Heart left ventricle (tissue), 16 donors: ENCODE data around the gene NPRL2. TPM values are rescaled to one million over a fixed set of nuclear protein-coding genes. Genes with fewer than 3 reads are reported as not detected.

Experiments used
- ATAC-seq, 4 donors: fragments of 200-7000 bp; cut with Tn5 transposase; one replicate each; pipeline ENCODE4 v1.9.1; 2020 to 2022; ENCODE audit warnings: moderate library complexity in 4 of 4, mild to moderate bottlenecking in 3 of 4, moderate number of reproducible peaks in 1 of 4
- DNase-seq, 5 donors: peaks; one replicate each; pipeline ENCODE4 v3.0.0-alpha.2; 2020
- H3K27ac ChIP-seq, 12 donors: fragments of 200-600 bp; sonication (generic) in 4 of 12; one replicate each; pipeline versions ENCODE4 v1.5.0 to v1.8.0; 2016 to 2022; ENCODE audit warnings: mild to moderate bottlenecking in 2 of 12
- H3K27me3 ChIP-seq, 9 donors: fragments of 200-600 bp; sonication (generic) in 2 of 9; one replicate each; pipeline versions ENCODE4 v1.5.1 to v1.8.0; 2016 to 2022; ENCODE audit warnings: mild to moderate bottlenecking in 3 of 9
- H3K36me3 ChIP-seq, 9 donors: fragments of 200-600 bp; sonication (generic) in 2 of 9; one replicate each; pipeline versions ENCODE4 v1.5.0 to v1.8.0; 2018 to 2022; ENCODE audit warnings: mild to moderate bottlenecking in 2 of 9
- H3K4me1 ChIP-seq, 12 donors: fragments of 200-600 bp; sonication (generic) in 4 of 12; one replicate each; pipeline versions ENCODE4 v1.5.0 to v1.8.0; 2016 to 2022; ENCODE audit warnings: mild to moderate bottlenecking in 3 of 12
- H3K4me3 ChIP-seq, 12 donors: fragments of 200-600 bp; sonication (generic) in 4 of 12; one replicate each; pipeline versions ENCODE4 v1.5.0 to v1.8.0; 2017 to 2022; ENCODE audit warnings: mild to moderate bottlenecking in 9 of 12, moderate library complexity in 4 of 12
- H3K9me3 ChIP-seq, 12 donors: fragments of 200-600 bp; sonication (generic) in 4 of 12; one replicate each; pipeline versions ENCODE4 v1.5.0 to v1.8.0; 2016 to 2022; ENCODE audit warnings: mild to moderate bottlenecking in 1 of 12
- POLR2A ChIP-seq, 2 donors: fragments of 450-650 bp; IDR thresholded peaks; one replicate each; pipeline ENCODE4 v1.6.1; 2017; ENCODE audit warnings: antibody characterized with exemption in 2 of 2, mild to moderate bottlenecking in 2 of 2, moderate library complexity in 2 of 2
- WGBS, 4 donors: extraction: QIAGEN DNeasy Blood & Tissue Kit in 2 of 4; methylation state at CpG; one replicate each; pipeline versions ENCODE4 v1.1.5 to v1.1.7; 2013 to 2018; 5-methylcytosine and 5-hydroxymethylcytosine counted together
- intact Hi-C, 10 donors: fragments of 100-400 bp; cut with DNase I; formaldehyde crosslinking; loops; one replicate each; pipeline versions ENCODE4 v1.11.1 to v1.14.2; 2022
- polyA plus RNA-seq, 2 donors: library from polyadenylated mRNA; stranded (reverse); fragments of 200-250 nt; gene quantifications; one replicate each; pipeline ENCODE4 v1.2.3, GENCODE V29; 2013
- total RNA-seq, 9 donors: library from RNA; depleted of rRNA in 2 of 9; stranded (reverse); fragments of >200 nt in 2 of 9; fragmentation: NEBNext Ultra II Directional in 3 of 9; extraction: Animal tissue kit (Norgen Biotek cat#: 25700) in 3 of 9; gene quantifications; one replicate each; pipeline versions ENCODE4 v1.1.0 to v1.2.4, GENCODE V29; 2016 to 2023
- TF ChIP-seq, protein P1 (sequence below), 12 donors: fragments of 200-600 bp; sonication (generic) in 4 of 12; IDR thresholded peaks; one replicate each; pipeline versions ENCODE4 v1.5.0 to v1.8.0; 2018 to 2022; ENCODE audit warnings: antibody characterized with exemption in 12 of 12, mild to moderate bottlenecking in 5 of 12
- donor health status: ischemic (EF 13 %, LVEDD 7.1; RV severe dilation, severe dysfunction).
- donor health status: healthy with polysubstance abuse.
- donor health status: DM: no; HTN: yes; CAD: no.
- donor health status: DM: no; HTN: no; CAD: no.
- donor health status: ischemic (EF 25% LVEDD 6.9; RV normal size, moderate dysfunction).
- donor health status: ischemic (EF 25% LVEDD 5.7; RV mildly dilated, moderate dysfunction).
- donor health status: healthy.
- donor health status: DM: yes; HTN: yes; CAD: no.
- donor health status: ischemic (EF 35%, LVEDD 5.7; RV mildly dilated, moderate dysfunction).
- donor health status: nonischemic (EF 11% LVEDD 7.7; RV severe dilation, severe dysfunction).
- donor health status: DM: yes; HTN: yes; CAD: no.
- donor health status: PGD.
- donor health status: ischemic (EF 29% LVEDD 5.4; RV normal size, mild dysfunction).
- donor health status: nonischemic (EF 23%, LVEDD 6.1; RV moderate dilation, normal function).

The NPRL2 gene
- total and polyA plus RNA-seq, 11 donors = 12.0 to 19.0 (median 15.3) TPM

DNA sequence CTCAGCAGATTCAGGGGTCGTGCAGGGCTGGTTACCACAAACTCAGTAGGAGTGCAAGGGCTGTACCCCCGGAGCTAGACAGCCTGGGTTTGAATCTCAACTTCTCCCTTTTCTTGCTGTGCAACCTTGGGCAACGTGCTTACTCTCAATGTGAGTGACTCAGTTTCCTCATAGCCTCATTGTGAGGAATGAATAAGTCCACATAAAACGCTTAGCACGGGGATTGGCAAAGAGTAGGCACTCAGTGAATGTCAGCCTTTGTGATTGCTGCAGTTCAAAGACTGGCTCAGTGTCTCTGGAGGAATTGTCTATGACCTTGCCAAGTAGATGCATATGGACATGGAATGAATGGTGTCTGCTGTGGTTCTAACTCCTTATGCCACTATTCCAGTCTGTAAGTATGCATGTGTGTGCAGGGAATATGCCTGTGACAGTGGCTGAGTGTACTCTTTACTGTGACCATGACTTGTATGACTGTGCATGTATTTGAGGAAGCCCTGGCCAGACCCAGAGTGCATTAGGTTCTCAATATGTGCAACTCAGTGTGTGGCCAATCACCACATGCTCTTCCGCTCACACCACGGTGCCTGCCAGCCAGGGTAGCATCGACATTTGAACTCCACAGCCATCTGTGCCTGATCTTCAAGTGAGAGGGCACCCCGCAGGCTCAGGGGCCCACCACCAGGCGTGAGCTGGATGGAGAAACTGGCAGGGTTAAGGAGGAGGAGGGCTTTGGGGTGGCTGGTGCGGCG lies 50.5 kb downstream of the NPRL2 start:
- peak overlapping the region in 11 of 12 donors; percentile 27 to 81 (median 61) for H3K4me3 ChIP-seq
- ATAC-seq (no peak), DNase-seq (peak in 3 of 5 donors; percentile 31 to 68 (median 60))
- H3K36me3 ChIP-seq = peaks cover 0 to 15% (median 0%) of the 10 kb centered on the region in 9 donors
- H3K9me3 ChIP-seq = no peaks in the 10 kb centered on the region
- 47 to 50% (median 50%) methylated on average over 12 of the region's 12 CpGs for WGBS, 4 donors
- intact Hi-C loops = loop anchor here in 3 of 10 donors (1.0 to 10.0 kb wide), 3 partner anchors 22 to 365 kb away; partner anchors contain the start of gene HYAL2 (in 1 of the 3)
- no peaks in the 10 kb centered on the region for H3K27me3 ChIP-seq
- H3K4me1 ChIP-seq = peaks cover 11 to 58% (median 43%) of the 10 kb centered on the region in 12 donors
- H3K27ac ChIP-seq = peak overlapping the region; percentile 75 to 97 (median 94)
- TF ChIP-seq, protein P1, sequence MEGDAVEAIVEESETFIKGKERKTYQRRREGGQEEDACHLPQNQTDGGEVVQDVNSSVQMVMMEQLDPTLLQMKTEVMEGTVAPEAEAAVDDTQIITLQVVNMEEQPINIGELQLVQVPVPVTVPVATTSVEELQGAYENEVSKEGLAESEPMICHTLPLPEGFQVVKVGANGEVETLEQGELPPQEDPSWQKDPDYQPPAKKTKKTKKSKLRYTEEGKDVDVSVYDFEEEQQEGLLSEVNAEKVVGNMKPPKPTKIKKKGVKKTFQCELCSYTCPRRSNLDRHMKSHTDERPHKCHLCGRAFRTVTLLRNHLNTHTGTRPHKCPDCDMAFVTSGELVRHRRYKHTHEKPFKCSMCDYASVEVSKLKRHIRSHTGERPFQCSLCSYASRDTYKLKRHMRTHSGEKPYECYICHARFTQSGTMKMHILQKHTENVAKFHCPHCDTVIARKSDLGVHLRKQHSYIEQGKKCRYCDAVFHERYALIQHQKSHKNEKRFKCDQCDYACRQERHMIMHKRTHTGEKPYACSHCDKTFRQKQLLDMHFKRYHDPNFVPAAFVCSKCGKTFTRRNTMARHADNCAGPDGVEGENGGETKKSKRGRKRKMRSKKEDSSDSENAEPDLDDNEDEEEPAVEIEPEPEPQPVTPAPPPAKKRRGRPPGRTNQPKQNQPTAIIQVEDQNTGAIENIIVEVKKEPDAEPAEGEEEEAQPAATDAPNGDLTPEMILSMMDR (IDR thresholded peaks at IDR 0.05) = no peak

DNA sequence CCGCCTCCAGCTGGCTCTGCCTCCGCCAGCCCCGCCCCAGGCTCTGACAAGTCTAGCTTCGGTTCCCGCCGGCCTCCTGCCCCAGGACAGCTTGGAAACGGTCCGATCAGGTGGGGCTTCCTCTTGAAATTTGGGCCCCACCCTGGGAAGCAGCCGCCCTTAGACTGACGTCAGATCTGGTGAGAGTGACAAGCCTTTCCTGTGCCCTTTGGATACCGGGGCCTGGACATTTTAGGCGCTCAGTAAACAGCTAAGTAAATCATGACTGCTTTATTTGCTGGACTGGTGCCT lies 51.0 kb downstream of the NPRL2 start:
- H3K27ac ChIP-seq = peak overlapping the region; percentile 75 to 97 (median 94)
- ATAC-seq (no peak), DNase-seq (no peak)
- intact Hi-C loops = loop anchor here in 1 of 10 donors (10.0 kb wide), 1 partner anchor 365 kb away; no protein-coding TSS in a partner anchor
- peaks cover 11 to 58% (median 43%) of the 10 kb centered on the region in 12 donors for H3K4me1 ChIP-seq
- TF ChIP-seq, protein P1 (IDR thresholded peaks at IDR 0.05) = no peak
- TF ChIP-seq POLR2A (IDR thresholded peaks at IDR 0.05) = no peak
- H3K36me3 ChIP-seq = peaks cover 0 to 15% (median 0%) of the 10 kb centered on the region in 9 donors
- H3K9me3 ChIP-seq = no peaks in the 10 kb centered on the region
- H3K27me3 ChIP-seq = no peaks in the 10 kb centered on the region
- 0 to 1% (median 1%) methylated on average over 12 of the region's 12 CpGs for WGBS, 4 donors
- peak overlapping the region in 11 of 12 donors; percentile 27 to 81 (median 61) for H3K4me3 ChIP-seq

DNA sequence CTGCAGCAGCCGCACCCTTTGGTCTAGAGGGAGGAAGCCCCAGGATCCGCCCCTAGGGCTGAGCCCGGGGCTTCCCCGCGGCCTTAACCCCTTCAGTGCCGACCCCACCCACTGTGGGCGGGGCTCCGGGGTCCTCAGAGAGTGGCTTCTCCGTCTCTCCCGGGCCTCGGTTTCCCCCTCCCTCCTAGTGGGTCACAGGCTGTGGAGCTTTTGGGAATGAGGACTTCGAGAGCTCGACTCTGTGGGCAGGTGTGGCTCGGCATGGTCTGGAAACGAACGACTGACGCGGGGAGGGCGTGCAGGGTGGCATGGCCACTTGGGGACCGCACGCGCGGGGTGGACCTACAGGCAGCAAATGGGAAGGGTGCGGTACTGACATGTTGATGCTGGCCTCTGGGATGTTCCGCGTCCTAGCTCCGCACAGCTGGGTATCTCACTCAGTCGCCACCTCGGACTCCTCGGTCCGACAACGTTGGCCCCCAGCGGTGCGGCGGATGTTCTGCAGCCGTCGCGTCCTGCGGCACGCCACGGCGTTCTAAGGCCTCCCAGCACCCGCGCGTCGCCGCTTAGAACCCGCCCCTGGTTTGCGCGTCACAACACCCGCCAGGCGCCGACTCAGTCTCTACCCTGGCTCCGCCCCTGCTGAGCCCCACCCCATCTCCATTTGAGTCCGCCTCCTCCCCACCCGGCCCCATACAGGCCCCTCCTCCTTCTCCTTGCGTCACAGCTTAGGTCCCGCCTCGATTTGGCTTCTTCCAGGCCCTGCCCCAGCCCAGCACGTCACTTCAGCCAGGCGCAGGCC lies 51.5 kb downstream of the NPRL2 start, which contains the start of the genes HYAL3 and NAA80:
TSS of gene HYAL3 (minus strand) at position 570 of the 802 bp plus-strand sequence. CDS start 3,803 bp downstream, outside the sequence.
TSS of gene NAA80 (minus strand) at position 570 of the 802 bp plus-strand sequence. CDS start 1,942 bp downstream, outside the sequence.
- peaks cover 11 to 58% (median 43%) of the 10 kb centered on the region in 12 donors for H3K4me1 ChIP-seq
- WGBS, 4 donors = 0 to 1% (median 0%) methylated on average over 27 to 61 of the region's 61 CpGs

More for the DNA sequence above, 51.5 kb downstream of the NPRL2 start, which contains the start of the genes HYAL3 and NAA80:
- Histone ChIP-seq H3K4me3 (peak within 1 kb of the TSS; percentile 16 to 81 (median 67)), H3K27me3 (no peaks in the 10 kb centered on the region), H3K36me3 (peaks cover 0 to 15% (median 0%) of the 10 kb centered on the region in 9 donors), H3K9me3 (no peaks in the 10 kb centered on the region), H3K27ac (peak within 1 kb of the TSS; percentile 75 to 97 (median 94))
- peak; percentile 88 to 98 for TF ChIP-seq POLR2A (IDR thresholded peaks at IDR 0.05)
- TF ChIP-seq, protein P1 (IDR thresholded peaks at IDR 0.05) = peak in 8 of 12 donors; percentile 17 to 48 (median 39)
- intact Hi-C loops = loop anchor here in 1 of 10 donors (10.0 kb wide), 1 partner anchor 364 kb away; no protein-coding TSS in a partner anchor
- ATAC-seq (peak; percentile 87 to 91 (median 88)), DNase-seq (peak; percentile 99)
